ENCODE data around the gene TFEB. TPM values are rescaled to one million over a fixed set of nuclear protein-coding genes. Genes with fewer than 3 reads are reported as not detected.

The TFEB gene
- total and polyA plus RNA-seq, 2 of the 8 experiments (the other 6 are each of a cell fraction or from before 2014, with no cell fraction given): 2.3 to 6.7 TPM

DNA sequence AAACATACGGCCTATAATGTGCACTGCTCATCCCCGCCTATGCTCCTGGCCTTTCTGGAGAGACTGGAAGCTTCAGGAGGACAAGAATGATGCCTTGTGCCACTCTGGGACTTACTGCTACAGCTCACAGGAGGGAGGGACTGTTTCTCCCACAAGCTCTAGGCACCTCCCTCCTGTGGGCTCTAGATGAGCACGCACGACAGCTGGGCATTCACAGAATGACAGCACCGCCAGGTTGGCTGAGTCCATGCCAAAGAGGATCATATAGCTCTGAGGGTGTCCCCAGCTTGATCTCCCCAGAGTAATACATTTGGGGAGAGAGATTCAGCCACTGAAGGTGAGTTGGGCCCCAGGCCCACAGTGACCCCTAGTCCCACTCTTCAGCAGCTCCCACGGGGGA is 21.9 kb upstream of the TFEB start (continued):
- TF ChIP-seq CHD7 (IDR thresholded peaks at IDR 0.05; ENCODE audit: insufficient replicate concordance, low read length) (no peak), GABPA (IDR thresholded peaks at IDR 0.05; ENCODE audit: borderline replicate concordance, insufficient read depth, low read length) (no peak), KDM1A (IDR thresholded peaks at IDR 0.05; ENCODE audit: borderline replicate concordance, low read length) (no peak), MAFK (IDR thresholded peaks at IDR 0.05; ENCODE audit: low read depth, low read length) (no peak), RNF2 (IDR thresholded peaks at IDR 0.05; ENCODE audit: borderline replicate concordance, low read depth, low read length, missing control alignments, poor library complexity, severe bottlenecking) (no peak), CREB1 (IDR thresholded peaks at IDR 0.05) (no peak), KDM5A (IDR thresholded peaks at IDR 0.05; ENCODE audit: low read length) (no peak), EZH2 (IDR thresholded peaks at IDR 0.05; ENCODE audit: low read depth, low read length, severe bottlenecking) (no peak), SP4 (IDR thresholded peaks at IDR 0.05; ENCODE audit: low read length) (no peak), ASH2L (IDR thresholded peaks at IDR 0.05; ENCODE audit: low read length) (no peak)
